IPS-18a (cell line): ENCODE measurements around the gene APOO.
A peak's percentile ranks its signal among the peaks of the same experiment; 100 is the strongest.

ENCODE experiments used
- H3K27ac ChIP-seq: one replicate; pipeline ENCODE4 v1.5.1; 2013; ENCODE audit warnings: low read length
- H3K27me3 ChIP-seq: one replicate; pipeline ENCODE4 v1.6.1; 2013; ENCODE audit warnings: mild to moderate bottlenecking, low read length; ENCODE audit not compliant: control insufficient read depth, insufficient read depth
- H3K36me3 ChIP-seq: one replicate; pipeline ENCODE4 v1.6.1; 2013; ENCODE audit warnings: low read depth, low read length; ENCODE audit not compliant: control insufficient read depth
- H3K4me1 ChIP-seq: one replicate; pipeline ENCODE4 v1.6.1; 2013; ENCODE audit warnings: low read depth, low read length; ENCODE audit not compliant: control insufficient read depth
- H3K4me3 ChIP-seq: one replicate; pipeline ENCODE4 v1.5.1; 2013; ENCODE audit warnings: low read length
- H3K9ac ChIP-seq: one replicate; pipeline ENCODE4 v1.6.1; 2013; ENCODE audit warnings: mild to moderate bottlenecking, low read length, moderate library complexity
- H3K9me3 ChIP-seq: one replicate; pipeline ENCODE4 v1.6.1; 2013; ENCODE audit warnings: low read depth, low read length; ENCODE audit not compliant: control insufficient read depth

Gene APOO

GRCh38 chrX:23907498-23908218, at the start of gene APOO, which contains the start of gene CXorf58:
TSS of gene APOO (minus strand) at chrX:23907938. CDS start at chrX:23907702, 236 bp downstream.
TSS of gene CXorf58 (plus strand) at chrX:23908006. CDS start at chrX:23910303, 2,297 bp downstream.
- H3K9ac ChIP-seq: peak within 1 kb of the TSS; percentile 96
- peaks cover 15% of the 10 kb centered on the region for H3K4me1 ChIP-seq
- no peaks in the 10 kb centered on the region for H3K9me3 ChIP-seq
- no peaks in the 10 kb centered on the region for H3K36me3 ChIP-seq
- H3K27ac ChIP-seq: peak within 1 kb of the TSS; percentile 94
- no peaks in the 10 kb centered on the region for H3K27me3 ChIP-seq
- H3K4me3 ChIP-seq: peak within 1 kb of the TSS; percentile 87

GRCh38 chrX:23954396-23954795, 46.7 kb upstream of the APOO start:
- Histone ChIP-seq H3K27me3 (no peaks in the 10 kb centered on the region), H3K9ac (no peak overlapping the region), H3K36me3 (no peaks in the 10 kb centered on the region), H3K4me3 (no peak overlapping the region), H3K9me3 (no peaks in the 10 kb centered on the region), H3K27ac (no peak overlapping the region), H3K4me1 (peaks cover 25% of the 10 kb centered on the region)

GRCh38 chrX:23953908-23954269, 46.2 kb upstream of the APOO start:
- Histone ChIP-seq H3K4me1 (peaks cover 25% of the 10 kb centered on the region), H3K27me3 (no peaks in the 10 kb centered on the region), H3K9ac (no peak overlapping the region), H3K27ac (no peak overlapping the region), H3K4me3 (no peak overlapping the region), H3K36me3 (no peaks in the 10 kb centered on the region), H3K9me3 (no peaks in the 10 kb centered on the region)

- H3K4me3 ChIP-seq: peak overlapping the region; percentile 36
- no peaks in the 10 kb centered on the region for H3K9me3 ChIP-seq
- H3K9ac ChIP-seq: peak overlapping the region; percentile 4
- peaks cover 25% of the 10 kb centered on the region for H3K4me1 ChIP-seq
- H3K36me3 ChIP-seq: no peaks in the 10 kb centered on the region
- H3K27me3 ChIP-seq: no peaks in the 10 kb centered on the region
- H3K27ac ChIP-seq: peak overlapping the region; percentile 70
Measured at GRCh38 chrX:23952984-23953907, 45.5 kb upstream of the APOO start.

GRCh38 chrX:23952391-23952790, 44.7 kb upstream of the APOO start:
- peak overlapping the region; percentile 4 for H3K9ac ChIP-seq
- peak overlapping the region; percentile 36 for H3K4me3 ChIP-seq
- no peaks in the 10 kb centered on the region for H3K9me3 ChIP-seq
- peaks cover 25% of the 10 kb centered on the region for H3K4me1 ChIP-seq
- H3K27ac ChIP-seq: peak overlapping the region; percentile 45
- no peaks in the 10 kb centered on the region for H3K27me3 ChIP-seq
- H3K36me3 ChIP-seq: no peaks in the 10 kb centered on the region

- Histone ChIP-seq H3K27ac (no peak overlapping the region), H3K27me3 (no peaks in the 10 kb centered on the region), H3K4me1 (peaks cover 5% of the 10 kb centered on the region), H3K9ac (no peak overlapping the region), H3K4me3 (no peak overlapping the region), H3K9me3 (no peaks in the 10 kb centered on the region), H3K36me3 (no peaks in the 10 kb centered on the region)
Measured at GRCh38 chrX:23945206-23945605, 37.5 kb upstream of the APOO start.

GRCh38 chrX:23944234-23944633, 36.5 kb upstream of the APOO start:
- H3K27ac ChIP-seq: no peak overlapping the region
- no peaks in the 10 kb centered on the region for H3K36me3 ChIP-seq
- no peak overlapping the region for H3K9ac ChIP-seq
- no peak overlapping the region for H3K4me3 ChIP-seq
- H3K27me3 ChIP-seq: no peaks in the 10 kb centered on the region
- no peaks in the 10 kb centered on the region for H3K9me3 ChIP-seq
- H3K4me1 ChIP-seq: peaks cover 5% of the 10 kb centered on the region

- Histone ChIP-seq H3K4me1 (peaks cover 4% of the 10 kb centered on the region), H3K27me3 (no peaks in the 10 kb centered on the region), H3K4me3 (no peak overlapping the region), H3K9me3 (no peaks in the 10 kb centered on the region), H3K27ac (no peak overlapping the region), H3K9ac (no peak overlapping the region), H3K36me3 (no peaks in the 10 kb centered on the region)
Measured at GRCh38 chrX:23939203-23939602, 31.5 kb upstream of the APOO start.

GRCh38 chrX:23938690-23939089, 31.0 kb upstream of the APOO start:
- peaks cover 4% of the 10 kb centered on the region for H3K4me1 ChIP-seq
- H3K9me3 ChIP-seq: no peaks in the 10 kb centered on the region
- no peak overlapping the region for H3K27ac ChIP-seq
- no peak overlapping the region for H3K4me3 ChIP-seq
- no peak overlapping the region for H3K9ac ChIP-seq
- no peaks in the 10 kb centered on the region for H3K27me3 ChIP-seq
- no peaks in the 10 kb centered on the region for H3K36me3 ChIP-seq

GRCh38 chrX:23937100-23937499, 29.4 kb upstream of the APOO start:
- no peaks in the 10 kb centered on the region for H3K27me3 ChIP-seq
- peaks cover 4% of the 10 kb centered on the region for H3K4me1 ChIP-seq
- no peak overlapping the region for H3K9ac ChIP-seq
- no peak overlapping the region for H3K27ac ChIP-seq
- H3K4me3 ChIP-seq: no peak overlapping the region
- no peaks in the 10 kb centered on the region for H3K9me3 ChIP-seq
- H3K36me3 ChIP-seq: no peaks in the 10 kb centered on the region

GRCh38 chrX:23936180-23936579, 28.4 kb upstream of the APOO start:
- H3K9me3 ChIP-seq: no peaks in the 10 kb centered on the region

More at GRCh38 chrX:23936180-23936579, 28.4 kb upstream of the APOO start:
- no peak overlapping the region for H3K4me3 ChIP-seq
- H3K36me3 ChIP-seq: no peaks in the 10 kb centered on the region
- H3K4me1 ChIP-seq: peaks cover 4% of the 10 kb centered on the region
- H3K27me3 ChIP-seq: no peaks in the 10 kb centered on the region
- H3K27ac ChIP-seq: no peak overlapping the region
- H3K9ac ChIP-seq: no peak overlapping the region
